Endometrial microvascular endothelial cells (primary cell): ENCODE measurements around the gene TIMELESS. TPM values are rescaled to one million over a fixed set of nuclear protein-coding genes. Genes with fewer than 3 reads are reported as not detected.

Experiments used
- in situ Hi-C: cut with HindIII; loops from 2 replicates; pipeline ENCODE4 v1.10.0; 2017; ENCODE audit warnings: low sequenced_read_pairs, low pct_unique_long_range_greater_than_20kb; ENCODE audit errors: inconsistent ontology term
- total RNA-seq: library from RNA; depleted of rRNA; stranded (reverse); fragments of >200 nt; gene quantifications from one replicate; pipeline ENCODE4 v1.2.3, GENCODE V29; 2015; ENCODE audit errors: inconsistent ontology term

Gene TIMELESS
- total RNA-seq, 1 donor from 2014 or later = 24.3 TPM

- in situ Hi-C loops = no loop called here
These were observed 75.7 kb downstream of the TIMELESS start for GRCh38 chr12:56373515-56373914.

- in situ Hi-C loops = no loop called here
These were observed 82.3 kb downstream of the TIMELESS start for GRCh38 chr12:56366948-56367347.

Other genes with a start within 250 kb of the TIMELESS start
- gene RNF41, start 227.5 kb downstream of the TIMELESS start, total RNA-seq = 57.4 TPM
- 60.3 TPM for gene NABP2, start 225.1 kb downstream of the TIMELESS start, total RNA-seq
- 3.7 TPM for gene SLC39A5, start 219.4 kb downstream of the TIMELESS start, total RNA-seq
- 20.3 TPM for gene ANKRD52, start 191.0 kb downstream of the TIMELESS start, total RNA-seq
- 10.8 TPM for gene COQ10A, start 182.5 kb downstream of the TIMELESS start, total RNA-seq
- 257 TPM for gene CS, start 149.1 kb downstream of the TIMELESS start, total RNA-seq
- 105 TPM for gene CNPY2, start 133.4 kb downstream of the TIMELESS start, total RNA-seq
- gene PAN2, start 115.4 kb downstream of the TIMELESS start, total RNA-seq = 5.0 TPM
- gene IL23A, start 110.5 kb downstream of the TIMELESS start, total RNA-seq = not detected
- 66.7 TPM for gene STAT2, start 89.3 kb downstream of the TIMELESS start, total RNA-seq
- not detected for gene APOF, start 86.6 kb downstream of the TIMELESS start, total RNA-seq
- not detected for gene MIP, start 5.2 kb upstream of the TIMELESS start, total RNA-seq
- 4.7 TPM for gene SPRYD4, start 19.2 kb upstream of the TIMELESS start, total RNA-seq
- gene GLS2, start 38.7 kb upstream of the TIMELESS start, total RNA-seq = not detected
- 48.0 TPM for gene RBMS2, start 72.4 kb upstream of the TIMELESS start, total RNA-seq
- gene BAZ2A, start 180.9 kb upstream of the TIMELESS start, total RNA-seq = 34.2 TPM
- 703 TPM for gene ATP5F1B, start 196.6 kb upstream of the TIMELESS start, total RNA-seq
- 169 TPM for gene PTGES3, start 238.9 kb upstream of the TIMELESS start, total RNA-seq